K562 (cell line): ENCODE results near the gene CD70. TPM values are rescaled to one million over a fixed set of nuclear protein-coding genes. Genes with fewer than 3 reads are reported as not detected.

Experiments
- DPF2 ChIP-seq: fragments of 450-650 bp; IDR thresholded peaks from 2 replicates; pipeline ENCODE4 v1.6.1; 2016
- HDAC1 ChIP-seq, 2 experiments: fragments of 450-650 bp; IDR thresholded peaks; 2 replicates each; pipeline ENCODE4 v1.6.1; 2016 to 2017; ENCODE audit warnings: inconsistent platforms in 1 of 2, mild to moderate bottlenecking in 1 of 2, moderate library complexity in 1 of 2
- HDAC2 ChIP-seq: fragments of 450-650 bp; IDR thresholded peaks from 2 replicates; pipeline ENCODE4 v1.6.1; 2016; ENCODE audit warnings: mild to moderate bottlenecking
- KDM1A ChIP-seq, 2 experiments: fragments of 450-650 bp; IDR thresholded peaks; 2 replicates each; pipeline ENCODE4 v1.6.1; 2016; ENCODE audit warnings: mild to moderate bottlenecking in 2 of 2
- NFATC3 ChIP-seq: fragments of 450-650 bp; IDR thresholded peaks from 2 replicates; pipeline ENCODE4 v1.6.1; 2017; ENCODE audit warnings: mild to moderate bottlenecking
- PHTF2 ChIP-seq: fragments of 250-450 bp; sonication (Bioruptor Pico); IDR thresholded peaks from 2 replicates; pipeline ENCODE4 v1.5.0; 2021; ENCODE audit warnings: mild to moderate bottlenecking
- ZBTB17 ChIP-seq: fragments of 450-650 bp; formaldehyde crosslinking; IDR thresholded peaks from 2 replicates; pipeline ENCODE4 v1.4.0; 2020; ENCODE audit warnings: mild to moderate bottlenecking
- ZNF644 ChIP-seq: fragments of 200-800 bp; sonication (Bioruptor generic); IDR thresholded peaks from 2 replicates; pipeline ENCODE4 v1.6.1; 2016; ENCODE audit warnings: low read depth, missing genetic modification characterization, missing compliant biosample characterization
- polyA plus RNA-seq, 8 experiments: library from polyadenylated mRNA; depleted of rRNA in 4 of 8; stranded (reverse) in 5 of 8; unstranded in 3 of 8; fragments of >200 nt; fragmentation: Nextera tagmentation in 2 of 8; fragmentation: Illumina TruSeq in 1 of 8; extraction: Ambion mirVana in 2 of 8; extraction: Trizol in 1 of 8; gene quantifications; 2 replicates each; pipeline versions ENCODE4 v1.2.1 to v1.2.3, GENCODE V29; 2011 to 2014; ENCODE audit warnings: inconsistent platforms in 1 of 8, missing spikeins in 1 of 8
- total RNA-seq, 7 experiments: library from RNA; depleted of rRNA in 6 of 7; stranded (reverse); fragments of >200 nt in 6 of 7; fragmentation: Illumina TruSeq in 2 of 7; extraction: Trizol in 2 of 7; gene quantifications; 2 replicates each; pipeline versions ENCODE4 v1.2.1 to v1.2.3, GENCODE V29; 2011 to 2021; ENCODE audit warnings: low replicate concordance in 1 of 7
- TF ChIP-seq, protein P1 (sequence below): IDR thresholded peaks from 3 replicates; pipeline ENCODE4 v1.6.1; 2011; ENCODE audit warnings: borderline replicate concordance, mild to moderate bottlenecking; ENCODE audit not compliant: insufficient read length, insufficient read depth
- TF ChIP-seq, protein P2 (sequence below): sonication (generic); formaldehyde crosslinking; IDR thresholded peaks from 2 replicates; pipeline ENCODE4 v1.8.1; 2023; ENCODE audit warnings: mild to moderate bottlenecking, missing genetic modification reagents, moderate library complexity
- TF ChIP-seq, protein P3 (sequence below), 2 experiments: fragments of 450-650 bp; IDR thresholded peaks; 2 replicates each; pipeline ENCODE4 v1.6.1; 2018; ENCODE audit warnings: mild to moderate bottlenecking in 2 of 2, low read depth in 1 of 2; ENCODE audit not compliant: partially characterized antibody in 2 of 2
- TF ChIP-seq, protein P4 (sequence below): sonication (generic); formaldehyde crosslinking; IDR thresholded peaks from 2 replicates; pipeline ENCODE4 v1.8.1; 2022; ENCODE audit warnings: missing genetic modification reagents

CD70 gene
- total and polyA plus RNA-seq, 9 of the 15 experiments (the other 6 are each of a cell fraction or from before 2014, with no cell fraction given), result 0.06 to 0.58 (median 0.33) TPM; not detected in 4

DNA sequence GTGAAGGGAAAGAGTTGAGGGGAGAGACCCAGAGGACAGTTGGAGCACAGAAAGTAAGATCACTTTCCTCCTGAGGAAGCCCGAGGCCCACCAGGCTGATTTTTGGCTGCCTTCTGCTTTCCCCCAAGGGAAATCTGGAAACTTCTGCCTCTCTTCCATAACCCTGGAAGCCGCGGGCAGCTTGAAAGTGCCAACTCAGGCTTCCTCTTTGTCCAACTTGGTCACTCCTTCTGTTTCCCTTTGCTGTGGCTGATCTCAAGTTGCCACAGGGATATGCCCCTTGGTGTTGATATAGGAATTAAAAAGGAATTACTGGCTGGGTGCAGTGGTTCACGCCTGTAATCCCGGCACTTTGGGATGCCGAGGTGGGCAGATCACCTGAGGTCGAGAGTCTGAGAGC, 5.7 kb upstream of the CD70 start (continued):
- TF ChIP-seq, protein P1, sequence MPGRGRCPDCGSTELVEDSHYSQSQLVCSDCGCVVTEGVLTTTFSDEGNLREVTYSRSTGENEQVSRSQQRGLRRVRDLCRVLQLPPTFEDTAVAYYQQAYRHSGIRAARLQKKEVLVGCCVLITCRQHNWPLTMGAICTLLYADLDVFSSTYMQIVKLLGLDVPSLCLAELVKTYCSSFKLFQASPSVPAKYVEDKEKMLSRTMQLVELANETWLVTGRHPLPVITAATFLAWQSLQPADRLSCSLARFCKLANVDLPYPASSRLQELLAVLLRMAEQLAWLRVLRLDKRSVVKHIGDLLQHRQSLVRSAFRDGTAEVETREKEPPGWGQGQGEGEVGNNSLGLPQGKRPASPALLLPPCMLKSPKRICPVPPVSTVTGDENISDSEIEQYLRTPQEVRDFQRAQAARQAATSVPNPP, result no peak
- TF ChIP-seq KDM1A (IDR thresholded peaks at IDR 0.05), result no peak
- no peak for TF ChIP-seq ZNF644 (tag)
- TF ChIP-seq, protein P2, sequence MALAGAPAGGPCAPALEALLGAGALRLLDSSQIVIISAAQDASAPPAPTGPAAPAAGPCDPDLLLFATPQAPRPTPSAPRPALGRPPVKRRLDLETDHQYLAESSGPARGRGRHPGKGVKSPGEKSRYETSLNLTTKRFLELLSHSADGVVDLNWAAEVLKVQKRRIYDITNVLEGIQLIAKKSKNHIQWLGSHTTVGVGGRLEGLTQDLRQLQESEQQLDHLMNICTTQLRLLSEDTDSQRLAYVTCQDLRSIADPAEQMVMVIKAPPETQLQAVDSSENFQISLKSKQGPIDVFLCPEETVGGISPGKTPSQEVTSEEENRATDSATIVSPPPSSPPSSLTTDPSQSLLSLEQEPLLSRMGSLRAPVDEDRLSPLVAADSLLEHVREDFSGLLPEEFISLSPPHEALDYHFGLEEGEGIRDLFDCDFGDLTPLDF, result no peak
- no peak for TF ChIP-seq HDAC1 (IDR thresholded peaks at IDR 0.05)
- TF ChIP-seq ZBTB17 (CRISPR knock-in tag), result no peak
- TF ChIP-seq HDAC2, result no peak
- no peak for TF ChIP-seq PHTF2
- TF ChIP-seq NFATC3, result no peak
- TF ChIP-seq, protein P3, sequence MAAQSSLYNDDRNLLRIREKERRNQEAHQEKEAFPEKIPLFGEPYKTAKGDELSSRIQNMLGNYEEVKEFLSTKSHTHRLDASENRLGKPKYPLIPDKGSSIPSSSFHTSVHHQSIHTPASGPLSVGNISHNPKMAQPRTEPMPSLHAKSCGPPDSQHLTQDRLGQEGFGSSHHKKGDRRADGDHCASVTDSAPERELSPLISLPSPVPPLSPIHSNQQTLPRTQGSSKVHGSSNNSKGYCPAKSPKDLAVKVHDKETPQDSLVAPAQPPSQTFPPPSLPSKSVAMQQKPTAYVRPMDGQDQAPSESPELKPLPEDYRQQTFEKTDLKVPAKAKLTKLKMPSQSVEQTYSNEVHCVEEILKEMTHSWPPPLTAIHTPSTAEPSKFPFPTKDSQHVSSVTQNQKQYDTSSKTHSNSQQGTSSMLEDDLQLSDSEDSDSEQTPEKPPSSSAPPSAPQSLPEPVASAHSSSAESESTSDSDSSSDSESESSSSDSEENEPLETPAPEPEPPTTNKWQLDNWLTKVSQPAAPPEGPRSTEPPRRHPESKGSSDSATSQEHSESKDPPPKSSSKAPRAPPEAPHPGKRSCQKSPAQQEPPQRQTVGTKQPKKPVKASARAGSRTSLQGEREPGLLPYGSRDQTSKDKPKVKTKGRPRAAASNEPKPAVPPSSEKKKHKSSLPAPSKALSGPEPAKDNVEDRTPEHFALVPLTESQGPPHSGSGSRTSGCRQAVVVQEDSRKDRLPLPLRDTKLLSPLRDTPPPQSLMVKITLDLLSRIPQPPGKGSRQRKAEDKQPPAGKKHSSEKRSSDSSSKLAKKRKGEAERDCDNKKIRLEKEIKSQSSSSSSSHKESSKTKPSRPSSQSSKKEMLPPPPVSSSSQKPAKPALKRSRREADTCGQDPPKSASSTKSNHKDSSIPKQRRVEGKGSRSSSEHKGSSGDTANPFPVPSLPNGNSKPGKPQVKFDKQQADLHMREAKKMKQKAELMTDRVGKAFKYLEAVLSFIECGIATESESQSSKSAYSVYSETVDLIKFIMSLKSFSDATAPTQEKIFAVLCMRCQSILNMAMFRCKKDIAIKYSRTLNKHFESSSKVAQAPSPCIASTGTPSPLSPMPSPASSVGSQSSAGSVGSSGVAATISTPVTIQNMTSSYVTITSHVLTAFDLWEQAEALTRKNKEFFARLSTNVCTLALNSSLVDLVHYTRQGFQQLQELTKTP (IDR thresholded peaks at IDR 0.05; ENCODE audit: low read depth in 1 of 2, partially characterized antibody in 2 of 2), result no peak
- no peak for TF ChIP-seq DPF2
- TF ChIP-seq, protein P4, sequence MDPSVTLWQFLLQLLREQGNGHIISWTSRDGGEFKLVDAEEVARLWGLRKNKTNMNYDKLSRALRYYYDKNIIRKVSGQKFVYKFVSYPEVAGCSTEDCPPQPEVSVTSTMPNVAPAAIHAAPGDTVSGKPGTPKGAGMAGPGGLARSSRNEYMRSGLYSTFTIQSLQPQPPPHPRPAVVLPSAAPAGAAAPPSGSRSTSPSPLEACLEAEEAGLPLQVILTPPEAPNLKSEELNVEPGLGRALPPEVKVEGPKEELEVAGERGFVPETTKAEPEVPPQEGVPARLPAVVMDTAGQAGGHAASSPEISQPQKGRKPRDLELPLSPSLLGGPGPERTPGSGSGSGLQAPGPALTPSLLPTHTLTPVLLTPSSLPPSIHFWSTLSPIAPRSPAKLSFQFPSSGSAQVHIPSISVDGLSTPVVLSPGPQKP (CRISPR knock-in tag), result no peak
- TF ChIP-seq, all 486 proteins: peak for 0
